ENCODE results near the gene KRTAP5-5.
"Not testable (repeated sequence)": the region's sequence is repeated elsewhere in the genome, so short reads cannot be mapped to it uniquely, and the experiment has no call there.

KRTAP5-5 gene

DNA sequence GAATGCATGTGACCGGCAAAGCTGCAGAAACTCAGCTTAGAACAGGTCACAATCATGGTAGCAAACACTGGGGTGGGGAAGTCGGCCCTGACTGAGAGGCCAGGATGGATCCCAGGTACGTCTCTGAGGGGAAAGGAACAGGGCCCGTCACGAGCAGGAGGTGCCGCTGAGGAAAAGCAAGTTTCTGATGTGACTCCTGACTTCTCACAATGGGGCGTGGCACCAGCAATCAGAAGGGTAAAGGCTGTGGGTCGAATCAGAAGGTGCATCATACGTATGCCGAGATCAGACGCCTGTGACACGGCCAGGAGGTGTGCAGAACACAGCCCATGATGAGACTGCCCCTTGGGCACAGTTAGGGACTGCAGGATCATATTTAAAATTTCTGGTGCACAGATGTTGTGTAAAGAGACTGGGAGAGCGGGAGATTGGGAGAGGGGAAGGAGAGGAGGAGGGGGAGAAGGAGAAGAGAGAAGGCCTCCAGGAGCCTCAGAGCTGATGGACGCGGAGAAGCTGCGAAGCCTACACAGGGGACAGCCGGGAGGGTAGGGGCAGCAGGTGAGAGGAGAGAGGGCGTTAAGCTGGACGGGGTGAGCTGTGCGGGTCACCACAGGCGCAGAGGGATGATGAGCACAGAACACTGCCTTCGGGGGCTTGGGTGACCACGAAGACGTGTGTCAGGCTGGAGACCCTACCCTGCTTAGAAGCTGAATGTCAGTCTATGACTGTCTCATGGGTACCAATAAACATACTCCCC lies 30.7 kb downstream of the KRTAP5-5 start:
- no peak for DNase-seq

DNA sequence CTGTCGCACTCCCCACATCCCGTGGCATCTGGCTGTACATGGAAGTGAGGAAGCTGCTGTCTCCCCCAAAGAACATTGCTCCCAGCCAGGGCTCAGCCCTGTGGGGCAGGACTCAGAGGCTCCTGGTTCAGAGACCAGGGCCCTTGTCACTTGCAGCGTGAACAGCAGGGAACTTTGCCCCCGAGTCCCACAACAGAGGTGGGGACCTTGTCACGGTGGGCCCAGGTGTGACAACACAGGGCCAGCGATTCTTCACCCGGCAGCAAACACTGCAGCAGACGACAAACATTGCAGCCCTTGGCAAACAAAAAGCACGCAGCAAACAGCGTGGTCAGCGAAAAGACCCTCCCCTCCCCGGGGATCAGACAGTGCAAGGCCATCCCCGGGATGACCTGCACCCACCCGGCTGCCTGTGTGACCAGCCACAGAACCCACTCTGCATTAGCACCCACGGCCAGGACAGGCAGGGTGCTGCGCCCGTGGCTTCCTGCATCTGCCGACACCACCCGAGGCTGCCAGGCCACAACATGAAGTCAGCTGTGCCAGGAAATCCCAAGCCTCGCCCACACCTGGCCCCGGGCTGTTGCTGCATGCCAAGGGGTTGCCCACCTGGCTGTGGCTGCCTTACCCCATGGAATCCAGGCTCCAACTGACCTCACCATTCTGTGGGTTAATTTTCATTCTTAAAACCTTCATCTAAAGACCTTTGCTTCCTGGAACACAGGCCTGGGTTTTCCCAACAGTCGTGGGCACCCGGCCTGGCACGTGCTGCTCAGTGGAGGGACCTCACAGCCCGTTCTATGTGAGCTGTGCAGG lies 32.1 kb downstream of the KRTAP5-5 start:
- DNase-seq, result not testable (repeated sequence)

DNA sequence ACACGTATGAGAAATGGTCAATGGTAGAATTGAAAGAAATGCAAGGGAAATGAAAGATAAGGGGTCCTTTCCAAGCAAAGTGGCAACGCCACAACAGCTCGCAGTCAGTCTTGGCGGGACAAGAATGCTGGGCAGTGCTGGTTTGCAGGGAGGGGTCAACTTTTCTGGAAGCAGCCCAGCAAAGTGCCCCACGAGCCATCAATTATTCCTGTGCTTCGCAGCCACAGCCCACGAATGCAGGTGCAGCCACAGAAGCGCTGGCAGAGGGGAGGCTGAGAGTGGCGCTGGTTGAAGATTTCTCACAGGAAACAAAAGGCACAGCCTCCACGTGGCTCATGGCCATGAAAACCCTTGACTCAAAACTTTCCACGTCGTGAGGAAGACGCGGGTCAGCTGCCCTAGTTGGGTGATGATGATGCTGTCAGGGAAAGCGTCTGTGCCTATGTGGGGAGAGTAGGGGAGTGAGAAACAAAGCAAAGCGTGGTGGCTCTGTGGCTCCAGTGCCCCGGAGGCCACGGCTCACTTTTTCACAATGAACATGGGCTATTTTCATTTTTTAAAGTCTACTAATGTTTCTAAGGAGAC lies 33.2 kb downstream of the KRTAP5-5 start:
- DNase-seq, result not testable (repeated sequence)

DNA sequence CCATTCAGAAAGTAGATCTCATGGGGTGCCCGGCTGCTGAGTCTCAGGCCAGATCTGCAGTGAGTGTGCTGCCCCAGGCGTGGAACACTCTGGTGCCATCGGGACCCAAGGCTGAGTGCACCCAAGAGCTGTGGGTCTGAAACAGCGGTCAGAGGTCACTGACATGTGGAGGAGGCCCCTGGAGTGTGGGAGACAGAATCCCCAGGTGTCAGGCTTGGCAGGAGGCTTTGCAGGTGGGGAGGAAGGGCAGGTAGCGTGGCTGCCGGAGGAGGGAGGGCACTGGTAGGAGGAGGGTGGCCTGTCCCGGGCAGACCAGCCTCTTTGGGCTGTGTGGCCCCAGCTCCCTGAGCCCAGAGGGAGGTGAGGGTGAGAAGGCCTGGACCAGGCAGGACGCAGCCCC lies 35.7 kb downstream of the KRTAP5-5 start:
- no peak for DNase-seq

DNA sequence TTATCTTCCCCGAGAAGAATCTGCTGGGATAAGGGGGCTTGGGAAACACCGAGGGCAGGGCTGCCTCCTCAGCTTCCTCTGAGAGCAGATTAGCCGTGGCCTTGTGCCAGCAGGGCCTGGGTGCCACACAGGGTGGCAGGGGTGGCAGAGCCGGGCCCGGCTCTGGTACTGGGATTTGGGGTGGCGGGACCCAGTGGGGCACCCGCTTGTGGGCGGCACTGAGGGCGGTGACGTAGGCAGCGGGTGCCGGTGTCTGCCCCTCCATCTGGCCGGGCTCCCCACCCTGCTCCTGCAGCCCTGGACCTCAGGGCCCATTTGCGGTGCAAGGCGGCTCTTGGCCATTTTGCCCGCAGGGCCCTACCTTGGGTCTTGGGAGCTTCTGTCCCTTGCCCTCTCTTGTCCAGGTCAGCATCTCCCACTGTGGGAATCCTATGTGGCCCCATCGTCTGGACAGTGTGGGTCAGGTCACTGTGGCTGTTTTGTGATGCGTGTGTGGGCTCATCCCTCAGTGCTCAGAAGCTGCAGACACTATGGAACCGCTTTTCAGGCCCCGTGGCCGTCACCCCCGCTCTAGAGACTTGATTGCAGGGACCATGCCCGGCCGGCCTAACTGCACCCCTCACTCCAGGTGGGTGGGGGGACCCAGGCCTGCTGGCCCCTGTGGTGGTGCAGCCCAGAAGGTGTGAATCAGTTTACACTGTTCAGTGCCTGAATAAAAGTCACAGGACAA lies 37.7 kb downstream of the KRTAP5-5 start:
- no peak for DNase-seq

DNA sequence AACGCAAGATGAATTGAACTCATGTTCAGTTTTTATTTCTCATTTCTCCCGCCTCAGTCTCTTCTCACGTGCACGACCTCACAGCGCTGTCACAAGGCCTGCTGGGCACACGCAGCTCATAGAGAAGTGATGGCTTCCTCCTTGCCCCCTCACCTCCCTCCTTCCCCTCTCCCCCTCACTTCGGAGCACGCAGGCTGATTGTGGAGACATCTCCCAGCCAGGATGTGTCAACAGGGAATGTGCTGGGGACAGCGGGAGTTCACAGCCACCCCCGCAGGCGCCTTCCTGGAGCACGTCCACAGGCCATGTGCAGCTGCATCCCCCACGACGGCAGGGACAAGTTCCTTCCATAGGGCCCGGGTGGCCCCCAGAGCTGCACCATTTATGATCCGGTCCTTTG lies 38.3 kb downstream of the KRTAP5-5 start:
- DNase-seq, result no peak

DNA sequence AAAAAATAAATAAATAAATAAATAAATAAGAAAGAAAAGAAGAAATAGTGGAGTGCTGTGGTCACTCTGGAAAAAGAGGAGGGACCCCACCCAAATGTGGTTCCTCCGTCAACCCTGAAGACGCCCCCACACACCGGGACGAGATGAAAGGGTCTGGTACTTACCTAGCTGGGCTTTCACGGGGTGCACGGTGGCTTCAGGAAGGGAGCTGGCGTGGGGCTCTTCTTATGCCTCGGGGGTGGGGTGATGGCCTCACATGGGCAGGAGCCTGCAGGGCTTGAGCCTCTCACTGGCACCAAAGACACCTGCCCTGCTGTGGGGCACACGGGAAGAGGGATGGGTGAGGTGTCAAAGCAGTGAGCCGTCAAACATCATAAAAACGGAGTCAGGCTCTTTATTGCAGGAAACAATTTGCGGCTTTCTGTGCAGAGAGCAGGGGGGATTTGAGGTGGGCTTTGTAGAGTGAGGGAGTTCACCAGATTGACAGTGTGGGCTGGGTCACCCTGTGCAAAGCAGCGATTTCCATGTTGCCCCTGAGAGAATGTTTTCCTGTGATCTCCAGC lies 39.4 kb downstream of the KRTAP5-5 start:
- DNase-seq, result no peak

DNA sequence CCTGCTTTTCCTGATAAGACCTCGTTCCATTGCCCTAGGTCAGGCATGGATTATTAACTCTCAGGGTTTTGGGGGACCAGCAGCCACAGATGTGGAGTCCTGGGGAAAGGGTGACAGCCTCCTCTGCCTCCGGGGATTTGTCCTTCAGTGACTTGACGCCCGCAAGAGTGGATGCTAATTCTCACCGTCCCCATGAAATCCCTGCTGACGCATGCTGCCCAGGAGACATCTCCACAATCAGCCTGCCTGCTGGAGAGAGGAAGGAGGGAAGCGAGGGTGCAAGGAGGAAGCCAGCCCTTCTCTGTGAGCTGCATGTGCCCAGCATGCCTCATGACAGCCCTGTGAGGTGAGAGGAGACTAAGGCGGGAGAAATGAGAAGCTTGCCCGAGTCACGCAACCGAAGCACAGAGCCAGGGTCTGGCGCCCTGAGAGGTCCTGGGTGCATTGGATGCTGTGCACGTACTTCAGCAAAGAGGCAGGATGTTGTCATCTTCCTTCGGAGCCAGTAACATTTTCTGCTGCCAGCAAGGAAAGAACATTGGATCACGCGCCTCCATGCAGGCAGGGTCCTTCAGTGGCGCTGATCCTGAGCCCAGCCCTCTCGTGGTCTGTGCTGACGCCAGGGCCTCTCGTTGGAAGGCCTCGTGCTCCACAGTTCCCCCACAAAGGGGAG lies 40.1 kb downstream of the KRTAP5-5 start:
- no peak for DNase-seq

DNA sequence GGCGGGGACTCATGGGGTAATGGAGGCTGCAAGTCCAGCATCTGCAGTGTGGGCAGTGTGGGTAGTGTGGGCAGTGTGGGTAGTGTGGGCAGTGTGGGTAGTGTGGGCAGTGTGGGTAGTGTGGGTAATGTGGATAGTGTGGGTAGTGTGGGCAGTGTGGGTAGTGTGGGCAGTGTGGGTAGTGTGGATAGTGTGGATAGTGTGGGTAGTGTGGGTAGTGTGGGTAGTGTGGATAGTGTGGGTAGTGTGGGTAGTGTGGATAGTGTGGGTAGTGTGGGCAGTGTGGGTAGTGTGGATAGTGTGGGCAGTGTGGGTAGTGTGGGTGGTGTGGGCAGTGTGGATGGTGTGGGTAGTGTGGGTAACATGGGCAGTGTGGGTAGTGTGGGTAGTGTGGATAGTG lies 40.9 kb downstream of the KRTAP5-5 start:
- DNase-seq, result not testable (repeated sequence)

DNA sequence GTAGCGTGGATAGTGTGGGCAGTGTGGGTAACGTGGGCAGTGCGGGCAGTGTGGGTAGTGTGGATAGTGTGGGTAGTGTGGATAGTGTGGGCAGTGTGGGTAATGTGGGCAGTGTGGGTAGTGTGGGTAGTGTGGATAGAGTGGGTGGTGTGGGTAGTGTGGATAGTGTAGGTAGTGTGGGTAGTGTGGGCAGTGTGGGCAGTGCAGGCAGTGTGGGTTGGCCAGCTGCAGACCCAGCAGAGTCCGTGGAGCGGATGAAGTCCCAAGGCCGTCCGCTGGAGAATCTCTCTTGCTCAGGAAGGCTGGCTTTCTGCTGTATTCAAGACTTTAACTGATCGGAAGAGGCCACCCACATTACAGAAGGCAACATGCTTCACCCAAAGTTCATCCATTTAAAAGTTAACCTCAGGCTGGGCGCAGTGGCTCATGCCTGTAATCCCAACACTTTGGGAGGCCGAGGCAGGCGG lies 41.4 kb downstream of the KRTAP5-5 start:
- DNase-seq, result no peak

DNA sequence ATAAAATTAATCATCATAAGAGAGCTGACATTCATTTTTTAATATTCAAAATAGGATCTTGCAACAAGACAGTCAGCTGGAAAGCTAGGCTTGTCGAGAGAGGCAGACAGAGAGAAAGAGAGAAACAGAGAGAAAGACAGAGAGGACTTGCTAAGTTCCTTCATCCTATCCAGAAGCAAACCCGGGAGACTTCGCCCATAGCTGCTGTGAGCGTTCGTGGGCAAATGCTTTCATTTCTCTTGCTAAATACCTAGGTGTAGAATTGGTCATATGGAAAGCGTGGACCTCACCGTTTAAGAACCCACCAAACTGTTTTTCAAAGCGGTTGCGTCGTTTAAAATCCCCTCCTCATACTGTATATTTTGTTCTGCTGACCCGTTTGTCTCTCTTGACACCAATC lies 42.1 kb downstream of the KRTAP5-5 start:
- DNase-seq, result no peak

DNA sequence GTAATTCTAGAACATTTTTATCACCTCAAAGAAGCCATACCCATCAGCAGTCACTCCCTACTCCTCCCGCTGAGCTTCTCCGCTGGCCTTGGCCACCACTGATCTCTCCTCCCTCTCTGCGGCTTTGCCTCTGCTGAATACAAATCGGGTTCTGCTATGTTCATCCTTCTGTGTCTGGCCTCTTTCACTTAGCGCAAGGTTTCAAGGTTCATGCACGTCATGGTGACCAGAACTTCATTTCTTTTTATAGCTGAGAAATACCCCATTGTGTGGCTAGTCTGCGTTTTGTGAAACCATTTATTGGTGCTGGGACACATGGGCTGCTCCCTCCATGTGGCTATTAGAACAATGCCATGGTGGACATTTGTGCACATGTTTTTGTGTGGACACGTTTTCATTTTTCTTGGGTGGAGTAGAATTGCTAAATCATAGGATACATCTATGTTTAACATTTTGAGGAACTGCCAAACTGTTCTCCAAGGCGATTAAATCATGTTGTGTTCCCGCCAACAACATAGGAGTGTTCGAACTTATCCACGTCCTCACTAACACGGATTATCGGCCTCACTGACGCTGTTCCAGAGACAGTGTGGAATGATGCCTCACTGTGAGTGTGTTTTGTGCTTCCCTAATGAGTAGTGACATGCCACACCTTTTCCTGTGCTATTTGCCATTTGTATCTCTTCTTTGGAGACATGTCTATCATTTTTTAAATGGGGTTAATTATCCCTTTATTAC lies 43.2 kb downstream of the KRTAP5-5 start:
- DNase-seq, result no peak

DNA sequence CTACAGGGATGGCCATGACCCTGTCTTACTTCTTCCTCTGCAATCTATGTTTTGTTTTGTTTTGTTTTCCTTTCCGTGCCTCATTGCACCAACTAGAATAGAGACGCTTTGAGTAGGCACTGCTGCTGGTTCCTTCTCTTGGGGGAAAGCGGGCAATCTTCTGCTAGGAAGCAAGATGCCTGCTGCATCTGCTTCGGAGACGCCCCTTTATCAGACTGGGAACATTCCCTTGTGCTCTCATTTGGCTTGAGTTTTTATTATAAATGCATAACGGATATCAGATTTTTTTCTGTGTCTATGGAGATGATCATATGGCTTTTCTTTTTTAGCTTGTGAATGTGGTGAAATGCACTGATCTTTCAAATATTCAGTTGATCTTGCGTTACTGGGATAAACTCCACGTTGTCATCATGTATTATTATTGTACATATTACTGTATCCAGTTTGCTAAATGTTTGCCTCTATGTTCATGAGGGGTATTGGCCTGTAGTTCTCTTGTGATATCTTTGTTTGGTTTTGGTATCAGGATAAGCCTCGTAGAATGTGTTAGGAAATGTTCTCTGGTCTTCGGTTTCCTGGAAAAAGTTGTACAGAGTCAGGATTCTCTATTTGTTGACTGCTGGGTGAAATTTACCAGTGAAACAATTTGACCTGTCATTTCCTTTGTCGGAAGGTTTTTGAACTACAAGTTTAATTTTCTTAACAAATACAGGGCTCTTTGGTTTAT lies 44.0 kb downstream of the KRTAP5-5 start:
- no peak for DNase-seq

DNA sequence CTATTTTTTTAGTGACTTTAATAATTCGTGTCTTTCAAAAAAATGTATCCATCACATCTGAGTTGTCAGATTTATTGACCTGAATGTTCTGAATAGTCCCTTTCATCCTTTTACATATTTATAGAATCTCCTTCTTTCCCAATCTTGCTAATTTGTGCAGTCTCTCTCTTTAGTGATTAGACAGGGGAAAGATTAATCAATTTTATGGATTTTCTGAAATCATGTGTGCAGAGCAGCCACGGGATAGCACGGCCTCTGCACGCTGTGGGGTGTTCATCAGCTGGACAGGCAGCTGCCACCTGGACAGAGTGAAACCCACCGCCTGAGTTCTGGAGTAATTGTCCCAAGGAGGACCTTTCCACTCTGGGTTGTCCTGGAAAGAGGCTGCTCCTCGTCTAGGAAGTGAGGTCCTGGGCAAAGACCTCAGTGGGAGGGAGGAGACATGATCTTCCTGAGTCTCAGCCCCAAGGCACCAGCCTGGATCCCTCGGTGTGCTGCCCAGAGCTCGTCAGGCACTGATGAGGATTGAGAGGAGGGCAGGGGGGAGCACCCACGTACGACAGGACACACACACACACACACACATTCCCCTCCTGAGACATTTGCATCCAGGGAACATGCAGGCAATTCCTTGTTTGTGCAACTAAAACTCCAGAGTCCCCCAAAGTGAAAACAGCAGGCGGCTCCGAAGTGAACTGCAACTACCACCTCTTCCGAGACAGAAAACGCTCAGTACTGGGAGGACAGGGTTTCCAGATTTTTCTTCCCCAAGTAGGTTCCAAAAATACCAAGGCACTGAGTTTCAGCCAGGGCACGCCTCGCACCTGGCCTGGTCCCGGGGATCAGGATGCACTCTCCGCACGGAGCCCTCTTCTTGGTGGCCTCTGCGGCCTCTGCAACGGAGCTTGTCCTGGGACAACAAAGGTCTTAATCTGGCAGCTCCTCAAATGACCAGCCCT lies 44.9 kb downstream of the KRTAP5-5 start:
- DNase-seq, result no peak

DNA sequence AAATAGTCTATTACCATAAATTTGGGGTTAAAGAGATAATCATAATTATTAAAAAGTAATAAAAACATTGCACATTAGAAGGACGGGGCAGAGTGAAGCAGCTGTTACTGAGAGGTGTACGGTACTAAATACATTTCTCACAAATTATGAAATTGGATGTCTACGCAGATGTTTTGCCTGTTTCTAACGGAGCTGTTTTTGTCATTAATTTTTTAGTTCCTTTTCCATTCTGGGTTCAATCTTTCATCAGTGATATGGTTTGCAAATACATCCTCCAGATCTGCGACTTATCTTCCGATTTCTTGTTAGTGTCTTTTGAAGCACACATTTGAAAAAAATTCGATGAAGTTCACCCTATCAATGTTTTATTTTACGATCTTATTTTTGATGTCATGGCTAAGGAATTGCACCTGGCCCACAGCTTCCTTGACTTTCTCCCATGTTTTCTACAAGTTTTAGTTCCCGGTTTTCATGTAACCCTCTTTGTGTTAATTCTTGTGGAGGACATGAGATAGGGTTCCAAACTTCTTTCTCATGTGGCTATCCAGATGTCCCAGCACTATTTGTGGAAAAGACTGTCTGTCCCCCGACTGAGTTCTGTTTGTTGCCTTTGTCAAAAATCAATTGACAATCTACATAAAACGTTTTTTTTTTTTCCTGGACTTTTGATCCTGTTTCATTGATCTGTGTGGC lies 46.1 kb downstream of the KRTAP5-5 start:
- no peak for DNase-seq

DNA sequence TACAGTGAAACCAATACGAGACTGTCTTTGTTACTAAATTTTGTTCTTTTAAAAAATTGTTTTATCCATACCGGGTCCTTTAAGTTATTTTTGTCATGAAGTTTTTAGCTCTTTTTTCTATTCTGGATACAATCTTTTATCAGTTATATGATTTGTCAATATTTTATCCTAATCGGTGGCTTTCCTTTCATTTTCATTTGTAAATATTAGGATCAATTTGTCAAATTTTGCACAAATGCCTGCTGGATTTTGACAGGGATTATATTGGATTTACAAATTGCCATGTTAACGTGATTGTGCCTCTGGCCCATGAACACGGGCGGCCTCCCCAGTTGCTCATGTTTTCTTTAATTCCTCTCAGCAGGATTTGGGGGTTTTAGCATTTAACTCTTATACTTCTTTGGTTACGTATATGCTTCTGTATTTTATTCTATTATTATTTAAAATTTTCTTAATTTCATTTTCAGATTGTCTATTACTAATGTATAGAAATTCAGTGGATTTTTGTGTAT lies 46.7 kb downstream of the KRTAP5-5 start:
- no peak for DNase-seq

DNA sequence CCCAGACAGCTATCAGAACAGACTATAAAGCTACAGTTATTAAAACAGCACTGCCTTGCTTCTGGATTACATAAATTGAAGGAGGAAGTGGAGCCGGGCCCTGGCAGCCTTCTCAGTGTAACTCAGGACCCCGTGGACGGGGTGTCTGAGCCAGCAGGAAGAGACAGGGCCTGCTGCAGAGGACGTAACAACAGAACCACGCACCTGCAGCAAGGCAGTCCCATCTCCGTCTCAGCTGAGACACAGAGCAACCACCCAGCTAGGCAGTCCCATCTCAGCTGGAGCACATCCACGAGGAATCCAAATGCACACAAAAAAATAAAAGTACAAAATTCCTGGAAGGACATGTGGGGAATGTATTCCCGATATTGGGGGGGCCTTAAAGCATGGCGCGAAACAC lies 50.3 kb downstream of the KRTAP5-5 start:
- no peak for DNase-seq

Measured in DMS79 (cell line).